GM12878 (cell line): Measurements from ENCODE around the gene CSF3R. TPM values are rescaled to one million over a fixed set of nuclear protein-coding genes. Genes with fewer than 3 reads are reported as not detected.

Source experiments
- ATAC-seq: fragments of 200-7000 bp; cut with Tn5 transposase; 3 replicates; pipeline ENCODE4 v1.9.1; 2020; ENCODE audit warnings: mild to moderate bottlenecking, moderate library complexity
- BruUV-seq: library from RNA; stranded (reverse); fragments of 400-500 nt; replicated peaks from 2 replicates; lab custom pipeline; 2021; lab: Mats Ljungman, UMichigan
- CTCF ChIA-PET: fragments of 300-600 bp; sonication (Branson Sonifier 250); formaldehyde crosslinking; extraction: SDS; loops from one replicate; lab custom pipeline; 2021; ENCODE audit warnings: inconsistent platforms; lab: Yijun Ruan, JAX
- POLR2A ChIA-PET: fragments of 350-600 bp; formaldehyde crosslinking; extraction: SDS; loops from one replicate; lab custom pipeline; 2021; ENCODE audit warnings: inconsistent platforms; lab: Charles Lee
- RAD21 ChIA-PET: fragments of 300-600 bp; sonication (Branson Sonifier 250); formaldehyde crosslinking; loops from one replicate; lab custom pipeline; 2023; ENCODE audit warnings: antibody characterized with exemption; ENCODE audit not compliant: unreplicated experiment; lab: Charles Lee
- SMC1A ChIA-PET: fragments of 300-600 bp; sonication (Branson Sonifier 250); formaldehyde crosslinking; loops from one replicate; lab custom pipeline; 2023; ENCODE audit not compliant: unreplicated experiment, uncharacterized antibody; lab: Charles Lee
- DNase-seq: peaks from one replicate; pipeline ENCODE4 v3.0.0-alpha.2; 2011; ENCODE audit warnings: low read depth, low spot score
- FAIRE-seq: peaks from 3 replicates; lab custom pipeline; 2011; peaks lifted over from hg19 to GRCh38; lab: Jason Lieb, UNC
- H2AFZ ChIP-seq: 2 replicates; pipeline ENCODE4 v1.6.0; 2011; ENCODE audit warnings: low read depth, low read length, control low read depth; ENCODE audit not compliant: control insufficient read depth
- H3K27ac ChIP-seq: 2 replicates; pipeline ENCODE4 v1.5.1; 2011; ENCODE audit warnings: control low read depth; ENCODE audit not compliant: control insufficient read depth, insufficient read depth
- H3K27me3 ChIP-seq, 2 experiments: replicated peaks in 1 of 2; 2 replicates each; pipeline versions ENCODE4 v1.6.0 to v1.6.1; 2011; ENCODE audit warnings: low read length in 1 of 2; ENCODE audit not compliant: control insufficient read depth in 2 of 2, insufficient read depth in 2 of 2
- H3K36me3 ChIP-seq, 2 experiments: 2 replicates each; pipeline ENCODE4 v1.5.1; 2011; ENCODE audit warnings: low read length in 1 of 2; ENCODE audit not compliant: control insufficient read depth in 2 of 2, insufficient read depth in 2 of 2
- H3K4me1 ChIP-seq: 2 replicates; pipeline ENCODE4 v1.6.1; 2011; ENCODE audit warnings: mild to moderate bottlenecking, low read length, moderate library complexity, mixed read lengths; ENCODE audit not compliant: control insufficient read depth, insufficient read depth
- H3K4me2 ChIP-seq: 2 replicates; pipeline ENCODE4 v1.6.0; 2011; ENCODE audit warnings: control low read depth; ENCODE audit not compliant: control insufficient read depth, insufficient read depth
- H3K4me3 ChIP-seq: fragments of 200-600 bp; sonication (generic); 2 replicates; pipeline ENCODE4 v1.5.1; 2016
- H3K79me2 ChIP-seq: 2 replicates; pipeline ENCODE4 v1.6.0; 2011; ENCODE audit warnings: low read length; ENCODE audit not compliant: control insufficient read depth, insufficient read depth
- H3K9ac ChIP-seq: 2 replicates; pipeline ENCODE4 v1.8.0; 2011; ENCODE audit warnings: low read length, control low read depth, mixed read lengths; ENCODE audit not compliant: control insufficient read depth, insufficient read depth
- H3K9me3 ChIP-seq: replicated peaks from 3 replicates; pipeline ENCODE4 v1.5.1; 2011; ENCODE audit warnings: mild to moderate bottlenecking, low read length; ENCODE audit not compliant: control insufficient read depth, insufficient read depth
- H4K20me1 ChIP-seq: 2 replicates; pipeline ENCODE4 v1.6.0; 2011; ENCODE audit not compliant: control insufficient read depth, insufficient read depth
- ASH2L ChIP-seq: fragments of 300-600, 200-600 bp; sonication (generic); IDR thresholded peaks from 2 replicates; pipeline ENCODE4 v1.6.1; 2017; ENCODE audit warnings: low read depth, mild to moderate bottlenecking, borderline replicate concordance
- BMI1 ChIP-seq: fragments of 450-650 bp; IDR thresholded peaks from 2 replicates; pipeline ENCODE4 v1.6.1; 2016; ENCODE audit warnings: mild to moderate bottlenecking, moderate library complexity, borderline replicate concordance
- JUNB ChIP-seq: IDR thresholded peaks from 2 replicates; pipeline ENCODE4 v1.6.1; 2016; ENCODE audit warnings: antibody characterized with exemption, mild to moderate bottlenecking
- RAD51 ChIP-seq: fragments of 450-650 bp; IDR thresholded peaks from 2 replicates; pipeline ENCODE4 v1.6.1; 2016; ENCODE audit warnings: moderate library complexity, mild to moderate bottlenecking, inconsistent platforms
- SPI1 ChIP-seq: IDR thresholded peaks from 2 replicates; pipeline ENCODE4 v1.6.1; 2011; ENCODE audit warnings: low read depth, mild to moderate bottlenecking, low read length, moderate library complexity, borderline replicate concordance; ENCODE audit not compliant: insufficient read depth
- ZNF687 ChIP-seq: fragments of 450-650 bp; IDR thresholded peaks from 2 replicates; pipeline ENCODE4 v1.6.1; 2017; ENCODE audit warnings: mild to moderate bottlenecking, moderate library complexity
- WGBS: methylation state at CpG from one replicate; pipeline ENCODE4 v1.1.6; 2016; ENCODE audit warnings: low lambda C conversion rate; ENCODE audit not compliant: insufficient replicate concordance, insufficient coverage; ENCODE audit errors: missing lambda C conversion rate; 5-methylcytosine and 5-hydroxymethylcytosine counted together
- in situ Hi-C: fragments of 300-500 bp; cut with MboI; formaldehyde crosslinking; loops from 9 replicates; pipeline ENCODE4 v1.14.3; 2018; ENCODE audit warnings: mixed read lengths
- intact Hi-C: fragments of 100-400 bp; cut with micrococcal nuclease; formaldehyde crosslinking; loops from one replicate; pipeline ENCODE4 v1.14.2; 2022; ENCODE audit not compliant: unreplicated experiment
- polyA plus RNA-seq, 11 experiments: library from polyadenylated mRNA; depleted of rRNA in 4 of 11; unstranded in 6 of 11; stranded (reverse) in 5 of 11; fragments of >200 nt; fragmentation: Nextera tagmentation in 4 of 11; fragmentation: Illumina TruSeq in 1 of 11; extraction: Ambion mirVana in 4 of 11; extraction: Trizol in 1 of 11; gene quantifications; 1 replicate in 1 of 11; 2 replicates in 10 of 11; pipeline versions ENCODE4 v1.2.1 to v1.2.3, GENCODE V29; 2011 to 2016; ENCODE audit warnings: inconsistent platforms in 2 of 11, missing spikeins in 2 of 11, low read depth in 1 of 11
- total RNA-seq, 4 experiments: library from RNA; depleted of rRNA in 3 of 4; stranded (reverse); fragments of >200 nt in 3 of 4; fragmentation: Illumina TruSeq in 1 of 4; extraction: Trizol in 1 of 4; gene quantifications; 2 replicates each; pipeline versions ENCODE4 v1.2.1 to v1.2.3, GENCODE V29; 2013 to 2021

CSF3R gene
- total and polyA plus RNA-seq, 10 of the 15 experiments (the other 5 are each of a cell fraction or from before 2014, with no cell fraction given), result 0.13 TPM; not detected in 9

GRCh38 chr1:36486439-36487335 lies 4.0 kb upstream of the CSF3R start:
- no peak overlapping the region for H3K27ac ChIP-seq
- peak overlapping the region; percentile 5 for H3K4me2 ChIP-seq
- BruUV-seq, result no TSS peak
- no peaks in the 10 kb centered on the region for H3K9me3 ChIP-seq
- H4K20me1 ChIP-seq, result no peaks in the 10 kb centered on the region
- ChIA-PET SMC1A (no interaction called here), RAD21 (interaction anchor here (0.6 kb wide), 1 partner anchor 500 kb away, joined by 3 read pairs; no protein-coding TSS in a partner anchor), POLR2A (interaction anchor here (1.6 kb wide), 1 partner anchor 10 kb away, joined by 4 read pairs; no protein-coding TSS in a partner anchor), CTCF (interaction anchor here (0.8 to 1.6 kb wide), 3 partner anchors 8 to 29 kb away, joined by 3 to 5 read pairs (median 3); no protein-coding TSS in a partner anchor)
- TF ChIP-seq SPI1 (peak; percentile 50; the same call in 1 of the 2 replicates), JUNB (no peak)
- H3K36me3 ChIP-seq, result no peaks in the 10 kb centered on the region
- peak overlapping the region; percentile 39; the same call in 1 of the 2 replicates for H2AFZ ChIP-seq
- peaks cover 0 to 3% of the 10 kb centered on the region in 2 experiments; a peak in 3 of 4 replicates for H3K27me3 ChIP-seq
- FAIRE-seq (no peak), DNase-seq (no peak), ATAC-seq (peak; percentile 37)
- WGBS, result 34% methylated on average over 17 of the region's 17 CpGs
- peaks cover 6% of the 10 kb centered on the region; the same call in 1 of the 2 replicates for H3K4me1 ChIP-seq
- in situ Hi-C loops (no loop called here), intact Hi-C loops (no loop called here)
- H3K79me2 ChIP-seq, result no peaks in the 10 kb centered on the region
- H3K9ac ChIP-seq, result no peak overlapping the region
- no peak overlapping the region for H3K4me3 ChIP-seq

GRCh38 chr1:36486093-36486438 lies 3.4 kb upstream of the CSF3R start:
- Histone ChIP-seq H4K20me1 (no peaks in the 10 kb centered on the region), H3K27me3 (peaks cover 0 to 3% of the 10 kb centered on the region in 2 experiments; a peak in 3 of 4 replicates), H3K9ac (no peak overlapping the region), H3K36me3 (no peaks in the 10 kb centered on the region), H3K4me3 (no peak overlapping the region), H3K9me3 (no peaks in the 10 kb centered on the region), H2AFZ (peak overlapping the region; percentile 39; the same call in 1 of the 2 replicates), H3K4me1 (peaks cover 6% of the 10 kb centered on the region; the same call in 1 of the 2 replicates), H3K79me2 (no peaks in the 10 kb centered on the region), H3K4me2 (no peak overlapping the region), H3K27ac (no peak overlapping the region)
- ATAC-seq, result no peak
- in situ Hi-C loops (no loop called here), intact Hi-C loops (no loop called here)
- RAD21 ChIA-PET, result interaction anchor here (0.6 kb wide), 1 partner anchor 501 kb away, joined by 3 read pairs; no protein-coding TSS in a partner anchor
- BruUV-seq, result no TSS peak
- WGBS, result 98% methylated on average over 2 of the region's 2 CpGs
- TF ChIP-seq BMI1 (no peak), ZNF687 (no peak), ASH2L (no peak), RAD51 (no peak)
- DNase-seq, result no peak
- POLR2A ChIA-PET, result interaction anchor here (1.6 kb wide), 1 partner anchor 9 kb away, joined by 4 read pairs; no protein-coding TSS in a partner anchor
- SMC1A ChIA-PET, result no interaction called here
- CTCF ChIA-PET, result interaction anchor here (1.6 kb wide), 1 partner anchor 29 kb away, joined by 5 read pairs; no protein-coding TSS in a partner anchor
- no peak for FAIRE-seq
